Central memory CD4-positive, alpha-beta T cell (primary cell): Measurements from ENCODE around the gene CD4.
"Not testable (repeated sequence)": the region's sequence is repeated elsewhere in the genome, so short reads cannot be mapped to it uniquely, and the experiment has no call there.

Source experiments
- DNase-seq: peaks from one replicate; pipeline ENCODE4 v3.0.0; 2022

CD4 gene

DNA sequence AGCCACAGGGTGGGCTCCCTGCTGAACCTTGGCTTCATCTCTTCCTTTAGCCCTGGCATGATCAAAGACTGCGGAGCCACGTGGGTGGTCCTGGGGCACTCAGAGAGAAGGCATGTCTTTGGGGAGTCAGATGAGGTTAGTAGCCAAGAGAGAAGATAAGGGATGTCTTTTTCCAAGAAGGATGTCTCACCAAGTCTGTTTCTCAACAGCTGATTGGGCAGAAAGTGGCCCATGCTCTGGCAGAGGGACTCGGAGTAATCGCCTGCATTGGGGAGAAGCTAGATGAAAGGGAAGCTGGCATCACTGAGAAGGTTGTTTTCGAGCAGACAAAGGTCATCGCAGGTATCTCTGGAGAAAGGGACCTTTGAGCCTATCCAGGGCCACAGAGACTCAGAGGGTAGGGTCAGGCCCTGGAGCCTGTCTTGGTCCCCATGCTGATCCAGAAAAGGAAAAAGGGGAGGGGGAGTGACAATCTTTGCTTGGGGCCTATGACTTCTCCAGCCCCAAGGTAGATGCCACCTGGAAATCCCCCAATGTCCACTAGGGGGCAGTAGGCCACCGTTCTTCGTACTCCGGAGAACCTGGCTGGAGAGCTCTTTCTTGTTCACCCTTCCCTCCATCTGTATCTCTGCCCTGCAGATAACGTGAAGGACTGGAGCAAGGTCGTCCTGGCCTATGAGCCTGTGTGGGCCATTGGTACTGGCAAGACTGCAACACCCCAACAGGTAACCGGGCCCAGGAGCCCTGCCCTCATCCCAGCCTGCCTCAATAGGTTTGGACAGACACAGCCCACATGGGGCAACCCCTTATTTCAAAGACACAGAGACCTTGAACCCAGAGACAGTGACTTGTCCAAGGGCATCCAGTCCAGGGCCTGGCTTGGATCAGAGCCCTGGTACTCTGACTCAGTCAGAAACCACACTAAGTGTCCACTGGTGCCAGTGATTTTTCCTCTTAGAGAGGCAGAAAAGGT lies 80.0 kb downstream of the CD4 start:
- DNase-seq, result peak; percentile 78

DNA sequence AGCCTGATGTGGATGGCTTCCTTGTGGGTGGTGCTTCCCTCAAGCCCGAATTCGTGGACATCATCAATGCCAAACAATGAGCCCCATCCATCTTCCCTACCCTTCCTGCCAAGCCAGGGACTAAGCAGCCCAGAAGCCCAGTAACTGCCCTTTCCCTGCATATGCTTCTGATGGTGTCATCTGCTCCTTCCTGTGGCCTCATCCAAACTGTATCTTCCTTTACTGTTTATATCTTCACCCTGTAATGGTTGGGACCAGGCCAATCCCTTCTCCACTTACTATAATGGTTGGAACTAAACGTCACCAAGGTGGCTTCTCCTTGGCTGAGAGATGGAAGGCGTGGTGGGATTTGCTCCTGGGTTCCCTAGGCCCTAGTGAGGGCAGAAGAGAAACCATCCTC lies 81.0 kb downstream of the CD4 start:
- DNase-seq, result not testable (repeated sequence)
